Measurements from ENCODE around the gene TOPORS.
A peak's percentile ranks its signal among the peaks of the same experiment; 100 is the strongest.

TOPORS gene

DNA sequence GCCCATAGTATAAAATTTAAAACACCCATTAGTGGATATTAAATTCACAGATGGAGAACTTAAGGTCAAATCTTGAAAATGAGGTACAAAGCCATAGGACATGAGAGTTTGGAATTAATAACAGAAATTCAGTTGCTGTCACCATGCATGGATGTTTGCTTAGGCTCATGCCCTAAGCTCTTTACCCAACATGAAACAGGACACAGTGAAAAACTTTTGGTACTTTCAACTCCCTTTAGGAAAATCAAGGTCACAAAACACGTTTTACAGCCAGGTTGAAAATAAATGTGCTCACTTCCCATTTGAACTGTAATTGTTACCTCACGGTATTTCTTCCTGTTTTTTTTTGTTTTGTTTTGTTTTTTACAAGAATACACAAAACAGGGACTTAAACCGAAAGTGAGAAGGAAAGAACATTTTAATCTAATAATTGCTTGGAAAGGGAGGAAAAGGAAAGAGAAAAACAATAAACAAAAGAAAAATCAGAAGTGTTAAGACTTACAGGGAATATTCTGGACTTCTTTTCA is 6.1 kb upstream of the TOPORS start:
- no peak for DNase-seq
- TF ChIP-seq, protein P1, sequence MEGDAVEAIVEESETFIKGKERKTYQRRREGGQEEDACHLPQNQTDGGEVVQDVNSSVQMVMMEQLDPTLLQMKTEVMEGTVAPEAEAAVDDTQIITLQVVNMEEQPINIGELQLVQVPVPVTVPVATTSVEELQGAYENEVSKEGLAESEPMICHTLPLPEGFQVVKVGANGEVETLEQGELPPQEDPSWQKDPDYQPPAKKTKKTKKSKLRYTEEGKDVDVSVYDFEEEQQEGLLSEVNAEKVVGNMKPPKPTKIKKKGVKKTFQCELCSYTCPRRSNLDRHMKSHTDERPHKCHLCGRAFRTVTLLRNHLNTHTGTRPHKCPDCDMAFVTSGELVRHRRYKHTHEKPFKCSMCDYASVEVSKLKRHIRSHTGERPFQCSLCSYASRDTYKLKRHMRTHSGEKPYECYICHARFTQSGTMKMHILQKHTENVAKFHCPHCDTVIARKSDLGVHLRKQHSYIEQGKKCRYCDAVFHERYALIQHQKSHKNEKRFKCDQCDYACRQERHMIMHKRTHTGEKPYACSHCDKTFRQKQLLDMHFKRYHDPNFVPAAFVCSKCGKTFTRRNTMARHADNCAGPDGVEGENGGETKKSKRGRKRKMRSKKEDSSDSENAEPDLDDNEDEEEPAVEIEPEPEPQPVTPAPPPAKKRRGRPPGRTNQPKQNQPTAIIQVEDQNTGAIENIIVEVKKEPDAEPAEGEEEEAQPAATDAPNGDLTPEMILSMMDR (IDR thresholded peaks at IDR 0.05; ENCODE audit: low read depth, low read length) = no peak

DNA sequence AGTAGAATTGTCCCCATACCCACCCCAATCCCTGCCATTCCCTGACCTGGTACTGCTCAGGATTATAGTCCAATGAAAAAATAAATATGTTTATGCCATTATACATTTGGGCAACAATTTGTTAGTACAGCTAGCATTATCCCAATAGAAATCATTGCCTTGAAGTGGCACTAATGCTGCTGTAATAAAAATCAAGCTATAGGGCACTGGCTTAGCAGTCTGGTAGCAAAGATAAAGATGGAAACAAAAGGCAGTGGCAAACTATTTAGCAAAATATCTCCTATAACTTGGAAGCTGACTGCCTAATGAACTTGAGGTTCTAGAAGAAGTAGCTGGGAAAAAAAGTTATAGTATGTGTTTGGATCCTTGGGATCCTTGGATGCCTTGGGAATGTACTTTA is 2.2 kb upstream of the TOPORS start:
- no peak for DNase-seq
- TF ChIP-seq, protein P1 (IDR thresholded peaks at IDR 0.05; ENCODE audit: low read depth, low read length) = no peak
- Histone ChIP-seq H3K27ac (no peak overlapping the region), H3K27me3 (ENCODE audit: insufficient read depth, low read depth, severe bottlenecking) (no peaks in the 10 kb centered on the region), H3K36me3 (peaks cover 10% of the 10 kb centered on the region), H3K4me3 (ENCODE audit: low read depth, low read length) (no peak overlapping the region), H3K9me3 (ENCODE audit: severe bottlenecking) (no peaks in the 10 kb centered on the region)

More for the DNA sequence above, 6.1 kb upstream of the TOPORS start:
- Histone ChIP-seq H3K4me3 (ENCODE audit: low read depth, low read length) (no peak overlapping the region), H3K27ac (no peak overlapping the region), H3K27me3 (ENCODE audit: insufficient read depth, low read depth, severe bottlenecking) (no peaks in the 10 kb centered on the region), H3K36me3 (0 out of 2 replicates have a peak, but pooled peaks cover 2% of the 10 kb centered on the region), H3K9me3 (ENCODE audit: severe bottlenecking) (no peaks in the 10 kb centered on the region)

DNA sequence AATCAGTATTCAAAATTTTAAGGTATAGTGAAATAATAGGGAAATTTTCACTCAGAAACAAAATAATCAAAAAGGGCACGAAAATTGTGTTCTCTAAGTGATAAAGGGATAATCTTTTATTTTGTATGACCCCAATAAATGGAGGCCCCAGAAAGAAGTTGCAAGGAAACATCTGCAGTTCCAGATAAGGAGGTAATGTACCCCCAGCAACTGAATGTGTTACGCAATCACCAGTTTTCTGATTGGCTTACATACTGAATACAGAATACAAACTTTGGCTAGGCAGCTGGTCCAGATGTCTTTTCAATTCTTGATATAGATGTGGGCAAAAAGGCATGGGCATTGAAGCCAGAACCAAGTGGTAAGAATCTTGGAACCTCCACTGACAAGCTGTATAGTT is 1.7 kb upstream of the TOPORS start:
- no peak for DNase-seq
- H3K27me3 ChIP-seq (ENCODE audit: insufficient read depth, low read depth, severe bottlenecking) = no peaks in the 10 kb centered on the region
- TF ChIP-seq, protein P1 (IDR thresholded peaks at IDR 0.05; ENCODE audit: low read depth, low read length) = no peak
- no peaks in the 10 kb centered on the region for H3K9me3 ChIP-seq (ENCODE audit: severe bottlenecking)
- H3K36me3 ChIP-seq = peaks cover 10% of the 10 kb centered on the region
- H3K4me3 ChIP-seq (ENCODE audit: low read depth, low read length) = no peak overlapping the region
- H3K27ac ChIP-seq = no peak overlapping the region

DNA sequence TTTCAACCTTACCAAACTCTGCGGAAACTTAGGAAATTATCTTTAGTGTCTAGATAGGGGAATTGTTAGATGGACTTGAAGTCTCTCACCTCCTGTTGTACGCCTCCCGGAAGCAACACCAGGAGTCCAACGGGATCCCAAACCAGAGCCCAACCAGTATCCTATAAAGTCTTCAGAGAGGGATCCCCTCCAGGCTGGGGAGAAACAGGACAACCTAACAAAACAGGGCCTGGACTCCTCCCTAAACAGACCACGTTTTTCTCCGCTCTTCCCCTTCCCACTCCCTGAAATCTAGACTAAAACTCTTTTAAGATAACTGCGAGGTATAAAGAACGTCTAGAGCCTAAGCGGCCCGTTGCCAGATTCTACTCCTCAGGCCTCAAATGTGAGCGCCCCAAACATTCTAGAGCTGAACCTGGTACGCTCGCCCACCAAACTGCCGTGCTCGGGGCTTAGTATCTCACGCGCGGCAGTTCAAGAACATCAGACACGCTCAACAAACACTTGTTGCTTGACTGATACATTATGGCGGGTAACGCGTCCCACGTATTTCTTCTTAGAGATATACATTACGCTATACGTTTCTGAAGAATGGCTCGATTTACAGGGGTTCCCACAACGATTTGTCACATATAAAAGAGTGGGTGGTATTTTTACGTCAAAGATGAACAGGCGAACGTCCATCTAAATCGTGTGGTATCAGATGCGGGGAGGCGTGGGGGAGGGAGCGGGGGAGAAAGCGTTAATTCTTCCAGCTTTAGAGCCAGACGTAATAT is 922 bp downstream of the TOPORS start:
- TF ChIP-seq, protein P1 (IDR thresholded peaks at IDR 0.05; ENCODE audit: low read depth, low read length) = no peak
- peaks cover 26% of the 10 kb centered on the region for H3K36me3 ChIP-seq
- peak overlapping the region; percentile 75 for H3K4me3 ChIP-seq (ENCODE audit: low read depth, low read length)
- H3K27ac ChIP-seq = peak overlapping the region; percentile 97
- H3K27me3 ChIP-seq (ENCODE audit: insufficient read depth, low read depth, severe bottlenecking) = no peaks in the 10 kb centered on the region
- no peaks in the 10 kb centered on the region for H3K9me3 ChIP-seq (ENCODE audit: severe bottlenecking)
- DNase-seq = peak; percentile 22

DNA sequence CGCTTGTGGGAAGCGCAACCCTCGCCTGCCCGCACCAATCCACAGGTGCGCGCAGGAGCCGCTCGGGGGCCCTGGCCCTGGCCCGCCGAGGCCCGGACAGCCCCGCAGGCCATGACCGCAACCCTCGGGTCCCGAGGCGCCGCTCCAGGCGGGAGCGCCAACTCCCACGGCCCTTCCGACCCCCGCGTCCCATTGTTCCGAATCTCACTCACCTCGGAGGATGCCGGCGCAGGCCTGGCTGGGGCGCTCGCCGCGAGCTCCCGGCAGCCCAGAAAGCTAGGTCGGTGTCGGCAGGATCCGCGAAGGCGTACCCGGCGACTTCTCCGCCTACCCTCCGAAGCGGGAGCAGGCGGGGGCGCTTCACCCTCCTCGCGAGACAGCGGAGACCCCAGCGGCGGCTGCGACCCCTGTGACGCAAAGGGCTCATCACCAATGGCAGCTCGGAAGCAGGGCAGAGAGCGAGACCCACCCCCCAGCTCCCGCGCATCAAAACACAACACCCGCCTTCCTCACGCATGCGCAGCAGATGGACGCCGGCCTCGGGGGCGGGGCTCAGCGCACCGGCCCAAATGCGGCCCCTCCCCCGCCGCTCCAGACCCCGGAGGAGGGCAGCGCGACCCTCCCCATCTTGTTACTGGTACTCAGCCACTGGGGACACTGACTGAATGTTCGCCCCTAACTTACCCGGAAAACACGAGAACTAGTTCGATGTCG is 1.7 kb downstream of the TOPORS start:
- H3K27ac ChIP-seq = peak overlapping the region; percentile 97
- no peaks in the 10 kb centered on the region for H3K9me3 ChIP-seq (ENCODE audit: severe bottlenecking)
- H3K4me3 ChIP-seq (ENCODE audit: low read depth, low read length) = peak overlapping the region; percentile 75
- TF ChIP-seq, protein P1 (IDR thresholded peaks at IDR 0.05; ENCODE audit: low read depth, low read length) = peak; percentile 7; the same call in 1 of the 2 replicates
- H3K27me3 ChIP-seq (ENCODE audit: insufficient read depth, low read depth, severe bottlenecking) = no peaks in the 10 kb centered on the region
- peak; percentile 98 for DNase-seq
- peaks cover 26% of the 10 kb centered on the region for H3K36me3 ChIP-seq
